GM19467 (cell line): Measurements from ENCODE around the gene FAM222B.
A peak's percentile ranks its signal among the peaks of the same experiment; 100 is the strongest.
"Not testable (repeated sequence)": the region's sequence is repeated elsewhere in the genome, so short reads cannot be mapped to it uniquely, and the experiment has no call there.

ENCODE experiments used
- ATAC-seq: cut with Tn5 transposase; IDR thresholded peaks from one replicate; pipeline ENCODE4 v1.9.1; 2021; ENCODE audit warnings: mild to moderate bottlenecking, moderate library complexity; ENCODE audit not compliant: unreplicated experiment

FAM222B gene, protein sequence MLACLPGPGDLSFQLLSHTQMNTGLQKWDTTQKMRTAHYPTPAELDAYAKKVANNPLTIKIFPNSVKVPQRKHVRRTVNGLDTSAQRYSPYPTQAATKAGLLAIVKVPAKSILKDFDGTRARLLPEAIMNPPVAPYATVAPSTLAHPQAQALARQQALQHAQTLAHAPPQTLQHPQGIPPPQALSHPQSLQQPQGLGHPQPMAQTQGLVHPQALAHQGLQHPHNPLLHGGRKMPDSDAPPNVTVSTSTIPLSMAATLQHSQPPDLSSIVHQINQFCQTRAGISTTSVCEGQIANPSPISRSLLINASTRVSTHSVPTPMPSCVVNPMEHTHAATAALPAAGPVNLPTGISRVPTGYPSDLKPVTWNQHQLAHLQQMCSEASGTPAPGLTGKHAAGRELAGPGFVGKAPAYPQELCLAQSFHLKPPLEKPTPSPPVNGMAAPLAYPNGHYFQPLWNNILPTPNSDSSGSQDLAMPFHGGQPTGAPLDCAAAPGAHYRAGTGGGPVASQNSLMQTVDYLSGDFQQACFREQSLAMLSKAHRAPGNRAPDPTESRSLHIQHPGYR

DNA sequence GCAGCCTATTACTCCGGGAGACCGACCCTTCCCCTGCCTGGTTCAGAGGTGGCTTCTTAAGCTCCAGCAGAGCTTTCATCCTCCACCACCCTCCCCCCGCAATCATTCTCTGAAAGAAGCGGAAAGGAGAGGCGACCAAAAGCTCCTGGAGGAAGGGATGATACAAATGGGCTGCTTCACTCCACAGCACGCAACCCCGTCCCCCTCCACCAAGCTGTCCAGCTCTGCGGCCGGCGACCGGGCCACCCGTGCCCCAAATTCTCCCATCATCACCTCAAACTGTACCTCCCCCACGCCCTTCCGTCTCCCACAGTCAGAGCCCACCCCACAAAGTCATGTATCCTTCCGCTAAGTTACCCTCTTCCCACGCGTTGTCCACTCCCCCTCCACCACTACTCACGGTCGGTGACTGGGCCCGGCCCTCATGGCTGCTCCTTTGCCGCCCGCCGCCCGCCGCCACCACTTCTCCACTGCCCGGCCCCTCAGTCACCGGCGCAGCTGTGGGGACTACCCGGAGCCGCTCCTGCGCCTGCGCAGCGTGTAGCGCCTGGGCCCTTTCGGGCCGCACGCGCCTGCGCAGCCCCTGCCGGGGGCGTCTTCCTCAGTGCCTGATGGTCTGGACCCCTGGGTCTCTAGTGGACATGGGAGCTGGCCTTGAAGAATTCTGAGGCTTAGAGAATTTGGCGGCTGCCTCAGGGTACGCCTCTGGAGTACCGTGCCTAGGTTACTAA lies at the start of gene FAM222B:
TSS of gene FAM222B (minus strand) at position 509 of the 731 bp plus-strand sequence. CDS start 76,123 bp downstream, outside the sequence.
- peak; percentile 90 for ATAC-seq

DNA sequence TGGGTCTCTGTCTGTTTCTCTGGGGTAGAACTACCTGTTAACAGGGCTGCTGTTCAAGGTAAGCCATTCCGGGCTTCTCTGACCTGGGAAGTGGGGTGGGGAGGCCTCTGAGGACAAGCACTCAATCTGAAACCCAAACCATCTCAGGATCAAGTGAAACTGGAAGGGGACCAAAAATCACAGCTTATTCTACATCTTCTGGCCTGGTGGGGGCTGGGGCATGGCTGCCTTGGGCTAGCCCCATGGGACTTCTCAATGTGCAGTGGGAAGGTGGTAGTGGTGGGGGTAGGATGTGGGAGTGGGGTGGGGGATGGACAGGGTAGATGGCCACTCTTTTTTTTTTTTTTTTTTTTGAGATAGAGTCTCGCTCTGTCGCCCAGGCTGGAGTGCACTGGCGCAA lies 49.4 kb upstream of the FAM222B start:
- ATAC-seq: no peak

DNA sequence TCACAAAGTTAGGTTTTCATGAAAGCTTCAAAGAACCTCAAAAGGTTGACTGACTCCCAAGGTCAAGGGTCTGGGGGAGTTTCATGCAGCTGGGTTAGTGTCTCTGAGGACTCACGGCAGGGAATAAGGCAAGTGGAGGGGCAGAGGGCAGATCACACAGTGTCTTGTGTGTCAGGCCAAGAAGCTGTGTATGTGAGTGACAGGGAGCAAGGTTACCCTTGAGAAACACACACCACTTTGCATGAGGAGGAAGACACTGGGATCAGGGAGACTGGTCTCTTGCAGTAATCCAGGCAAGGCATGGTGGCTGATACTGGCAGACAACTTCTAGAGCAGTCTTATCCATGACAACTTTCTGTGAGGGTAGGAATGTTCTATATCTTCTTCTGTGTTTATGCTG lies 48.6 kb upstream of the FAM222B start:
- ATAC-seq: no peak

DNA sequence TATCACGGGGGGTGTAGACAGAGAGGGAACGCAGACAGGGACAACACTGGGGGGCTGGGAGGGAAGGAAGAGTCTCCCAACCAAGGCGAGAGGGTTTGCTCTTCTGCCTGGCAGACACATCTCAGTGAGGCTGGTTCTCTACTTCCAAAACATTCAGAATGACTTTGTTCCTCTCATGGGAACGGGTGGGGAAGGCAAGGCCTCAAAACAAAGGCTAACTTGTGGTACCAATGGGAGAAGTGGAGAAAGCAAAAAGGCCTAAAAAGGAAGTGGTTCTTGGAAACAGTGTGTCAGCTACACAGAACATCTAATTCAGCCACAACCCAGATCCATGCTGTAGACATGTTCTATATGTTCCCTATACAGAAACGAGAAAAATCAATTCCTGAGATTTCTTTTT lies 47.4 kb upstream of the FAM222B start:
- no peak for ATAC-seq

DNA sequence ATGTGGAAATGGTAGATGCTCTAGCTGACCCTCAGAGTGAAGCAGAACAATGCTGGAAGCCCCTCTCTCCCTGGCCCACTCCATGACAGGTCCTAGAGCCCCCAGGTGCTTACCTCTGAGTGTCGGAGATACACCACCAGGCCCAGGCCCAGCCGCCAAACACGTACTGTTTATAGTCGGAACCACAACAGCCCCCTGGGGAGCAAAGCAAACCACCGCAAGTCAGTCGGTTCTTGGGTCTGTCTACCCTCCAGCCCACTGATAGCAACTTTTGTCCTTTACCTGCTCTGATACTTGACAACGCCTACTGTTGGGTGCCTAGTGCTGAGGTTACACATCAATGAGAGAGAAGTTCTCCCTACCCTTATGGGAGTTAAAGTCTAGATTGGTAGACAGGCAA lies 46.2 kb upstream of the FAM222B start:
- ATAC-seq: no peak

- ATAC-seq: no peak
Observed at GRCh38 chr17:28887871-28888471, 45.4 kb upstream of the FAM222B start.

- ATAC-seq: no peak
Observed at GRCh38 chr17:28885951-28886350, 43.4 kb upstream of the FAM222B start.

DNA sequence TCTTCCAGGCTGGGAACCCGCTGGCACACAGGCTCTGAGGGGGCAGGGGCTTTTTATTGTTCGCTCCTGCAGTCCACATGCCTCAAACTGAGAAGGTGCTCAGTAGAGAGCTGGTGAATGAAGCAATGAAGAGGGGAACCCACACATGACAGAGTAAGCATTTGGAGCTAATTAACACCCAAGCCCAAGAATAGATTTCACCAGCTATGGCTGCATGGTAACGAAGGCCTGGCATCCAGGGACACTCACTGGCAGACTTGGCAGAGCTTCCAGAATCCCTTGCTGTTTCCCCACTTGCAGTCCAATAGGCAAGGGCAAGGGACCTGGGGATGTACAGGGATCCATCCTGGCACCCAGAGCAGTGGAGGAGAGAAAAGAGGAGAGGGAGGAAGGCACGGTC lies 42.8 kb upstream of the FAM222B start:
- no peak for ATAC-seq

- no peak for ATAC-seq
Observed at GRCh38 chr17:28883967-28884702, 41.5 kb upstream of the FAM222B start.

DNA sequence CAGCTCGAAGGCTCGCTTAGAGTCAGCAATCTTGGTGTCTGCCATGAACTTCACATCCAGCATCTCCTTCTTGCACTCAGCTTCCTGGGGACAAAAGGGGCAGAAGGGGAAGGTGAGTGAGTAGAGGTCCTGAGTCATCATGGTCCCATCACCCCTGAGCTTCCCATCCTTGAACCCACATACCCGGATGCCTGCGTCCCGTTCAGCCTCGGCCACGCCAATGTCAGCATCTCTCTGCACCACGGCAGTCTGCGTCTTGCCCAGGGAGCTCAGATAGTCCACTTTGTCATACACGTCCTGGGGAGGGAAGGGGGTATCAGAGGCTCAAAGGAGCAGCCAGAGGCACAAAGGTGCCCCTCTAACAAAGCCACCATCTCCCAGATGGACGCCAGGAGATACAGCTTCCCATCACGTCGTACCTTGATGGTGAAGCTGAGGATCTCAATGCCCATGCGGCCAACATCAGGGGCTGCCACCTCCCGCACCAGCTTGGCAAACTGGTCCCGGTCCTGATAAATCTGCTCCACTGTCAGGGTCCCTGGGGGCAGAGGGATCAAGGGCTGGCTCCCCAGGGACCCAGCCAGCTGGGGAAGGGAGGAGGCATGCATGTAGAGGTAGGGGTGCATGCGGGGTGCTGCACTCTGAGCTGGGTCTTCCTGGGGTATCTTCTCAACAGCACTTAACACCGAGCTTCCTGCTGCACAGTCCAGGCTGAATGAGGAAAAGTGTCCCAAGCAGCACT lies 39.7 kb upstream of the FAM222B start:
- ATAC-seq: no peak

DNA sequence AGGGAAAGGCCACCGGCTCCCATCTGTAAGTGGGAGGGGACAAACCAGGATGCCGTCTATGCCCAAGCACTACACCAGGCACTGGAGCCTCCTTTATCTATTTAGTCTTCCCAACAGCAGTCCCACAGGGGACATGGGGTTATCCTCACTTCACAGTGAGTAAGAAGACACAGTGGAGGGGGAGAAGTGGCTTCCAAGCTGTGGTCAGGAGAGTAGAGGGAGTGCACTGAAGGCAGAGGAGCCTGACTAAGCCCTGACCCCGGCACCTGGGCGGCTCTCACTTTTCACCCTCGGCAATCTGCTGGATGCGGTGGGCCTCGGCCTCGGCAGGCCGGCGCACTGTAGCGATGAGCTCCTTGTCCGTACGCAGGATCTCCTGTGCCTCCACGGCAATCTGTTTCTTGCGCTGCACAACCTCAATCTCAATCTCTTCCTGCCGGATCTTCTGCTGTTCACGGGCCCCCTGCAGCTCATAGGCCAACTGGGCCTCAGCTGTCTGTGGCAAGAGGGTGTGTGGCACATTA lies 39.0 kb upstream of the FAM222B start:
- no peak for ATAC-seq

DNA sequence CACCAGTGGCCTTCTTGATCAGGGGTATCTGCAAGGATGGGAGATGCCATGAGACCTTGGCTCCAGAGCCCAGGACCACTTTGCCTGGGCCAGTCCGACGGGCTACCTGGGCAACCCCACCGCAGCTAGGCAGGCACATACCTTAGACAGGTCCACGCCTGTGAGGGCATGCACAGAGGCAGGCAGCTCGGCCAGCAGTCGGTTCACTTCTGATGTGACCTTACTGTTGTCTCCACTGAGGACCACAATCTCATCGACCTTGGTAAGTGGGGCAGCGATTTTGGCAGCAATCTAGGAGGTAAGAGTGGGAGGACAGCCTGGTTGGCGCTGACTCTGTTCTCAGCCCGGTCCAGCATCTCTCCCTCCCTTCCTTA lies 38.0 kb upstream of the FAM222B start:
- no peak for ATAC-seq

DNA sequence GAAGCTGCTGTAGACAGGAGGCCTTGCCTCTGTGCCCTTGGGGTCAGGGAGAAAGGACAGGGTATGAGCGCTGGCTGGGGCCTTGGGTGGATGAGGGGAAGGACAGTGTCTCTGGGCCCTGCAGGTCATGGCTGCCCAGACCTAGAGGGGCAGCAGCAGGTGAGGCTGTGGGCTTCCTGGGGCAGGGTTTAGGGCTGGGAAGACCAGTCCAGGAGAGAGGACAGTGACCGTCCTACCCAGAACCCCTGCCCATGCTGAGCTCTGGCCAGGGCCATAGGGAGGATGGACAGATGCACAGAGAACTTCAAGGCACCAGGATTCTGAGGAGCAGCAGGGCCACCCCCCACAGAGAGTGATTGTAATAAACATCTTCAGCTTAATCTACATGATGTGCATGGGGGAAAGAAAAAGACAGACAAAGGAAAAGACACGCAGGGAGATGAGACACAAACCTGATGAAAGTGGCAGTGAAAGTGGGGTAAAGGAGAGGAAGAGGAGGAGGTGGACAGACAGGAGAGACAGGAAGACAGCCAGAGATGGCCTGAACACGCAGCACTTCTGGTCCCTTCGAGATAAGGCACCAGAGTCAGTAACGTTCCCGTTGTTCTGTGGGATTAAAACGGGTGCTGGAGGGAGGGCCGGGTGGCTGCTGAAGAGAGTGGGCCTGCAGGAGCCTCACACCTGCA lies 37.4 kb upstream of the FAM222B start:
- no peak for ATAC-seq

DNA sequence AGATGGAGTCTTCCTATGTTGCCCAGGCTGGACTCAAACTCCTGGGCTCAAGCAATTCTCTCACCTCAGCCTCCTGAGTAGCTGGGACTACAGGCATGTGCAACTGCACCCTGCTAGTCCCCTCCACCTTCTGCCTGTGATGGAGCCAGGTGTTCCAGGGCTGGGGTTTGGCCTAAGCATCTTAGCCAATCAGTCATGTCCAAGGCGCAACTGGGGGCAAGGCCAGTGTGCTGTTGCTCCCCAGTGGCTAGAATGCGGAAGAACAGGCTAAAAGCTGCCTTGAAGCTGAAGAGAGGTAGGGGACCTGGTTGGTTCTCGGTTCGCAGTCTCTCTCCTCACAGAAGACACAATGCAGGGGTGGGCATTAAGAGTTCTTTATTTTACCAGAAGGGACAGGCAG lies 36.4 kb upstream of the FAM222B start:
- no peak for ATAC-seq

DNA sequence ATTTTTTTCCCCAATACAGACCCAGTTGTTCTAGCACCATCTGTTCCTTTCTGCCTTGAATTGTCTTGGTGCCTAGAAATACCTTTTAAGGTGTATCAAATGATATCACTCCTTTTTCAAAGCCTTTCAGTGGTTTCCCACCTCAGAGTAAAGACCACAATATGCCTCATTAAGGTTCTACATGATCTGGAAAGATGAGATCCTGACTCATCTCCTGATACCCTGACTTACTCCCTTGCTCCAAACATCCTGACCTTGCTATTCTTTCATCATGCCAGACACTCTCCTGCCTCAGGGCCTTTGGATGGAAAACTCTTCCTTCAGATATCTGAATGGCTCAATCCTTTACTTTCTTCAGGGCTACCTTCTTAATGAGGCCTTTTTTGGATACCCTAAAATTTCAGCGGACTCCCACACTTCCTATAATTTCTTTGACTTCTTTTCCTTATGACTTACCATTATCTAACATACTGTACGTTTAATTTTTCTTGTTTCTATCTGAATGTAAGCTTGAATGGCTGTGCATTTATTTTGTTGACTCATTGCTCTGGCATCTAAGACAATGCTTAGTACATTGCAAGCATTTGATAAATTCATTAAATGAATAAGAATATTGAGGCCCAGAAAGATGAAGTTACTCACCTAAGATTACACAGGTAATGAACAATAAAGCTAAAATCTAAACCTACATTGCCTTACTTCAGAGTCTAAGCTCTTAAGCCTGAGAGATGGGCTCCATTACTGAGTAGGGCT lies 35.7 kb upstream of the FAM222B start:
- no peak for ATAC-seq

GRCh38 chr17:28877150-28877711 lies 34.6 kb upstream of the FAM222B start:
- ATAC-seq: not testable (repeated sequence)

DNA sequence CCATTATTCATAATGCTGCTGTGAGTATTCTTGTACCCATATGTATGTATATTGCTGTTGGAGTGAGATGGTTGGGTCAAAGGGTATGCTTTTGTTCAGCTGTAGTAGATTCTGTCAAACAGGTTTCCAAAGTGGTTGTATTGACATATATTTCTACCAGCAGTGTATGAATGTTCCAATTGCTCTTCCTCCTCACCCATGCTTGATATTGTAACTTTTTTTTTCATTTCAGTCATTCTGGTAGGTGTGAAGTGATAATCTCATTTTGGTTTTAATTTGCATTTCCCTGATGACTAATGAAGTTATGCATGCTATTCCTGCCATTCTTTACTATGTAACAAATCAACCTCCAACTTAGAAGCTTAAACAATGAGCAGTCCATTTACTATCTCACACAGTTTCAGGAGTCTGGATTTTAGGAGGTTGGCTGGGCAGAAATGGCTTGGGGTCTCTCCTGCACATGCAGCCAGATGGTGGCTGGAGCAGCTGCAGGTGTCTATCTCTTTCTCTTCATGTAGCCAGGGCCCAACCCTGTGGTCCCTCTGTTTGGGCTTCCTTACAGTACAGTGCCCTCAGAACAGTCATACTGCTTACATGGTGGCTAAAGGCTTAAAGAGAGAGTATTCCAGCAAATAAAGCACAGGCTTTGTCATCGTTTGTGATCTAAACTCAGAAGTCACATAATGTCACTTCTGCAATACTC lies 33.4 kb upstream of the FAM222B start:
- no peak for ATAC-seq

DNA sequence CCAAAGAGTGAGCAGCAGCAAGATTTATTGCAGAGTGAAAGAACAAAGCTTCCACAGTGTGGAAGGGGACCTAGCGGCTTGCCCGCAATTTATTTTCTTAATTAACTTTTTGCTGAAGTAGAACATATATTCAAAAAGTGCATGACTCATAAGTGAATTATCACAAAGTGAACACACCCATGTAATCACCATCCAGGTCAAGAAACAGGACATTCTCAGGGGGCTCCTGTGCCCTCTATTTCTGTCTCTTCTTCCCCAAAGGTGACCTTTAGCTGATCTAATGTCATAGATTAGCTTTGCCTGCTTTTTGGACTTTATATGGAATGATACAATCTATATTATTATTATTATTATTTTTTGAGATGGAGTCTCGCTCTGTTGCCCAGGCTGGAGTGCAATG lies 32.2 kb upstream of the FAM222B start:
- no peak for ATAC-seq
